DMS79 (cell line): Measurements from ENCODE around the gene POLR3K.

Experiments used
- DNase-seq: peaks from one replicate; lab custom pipeline; 2025; lab: John Stamatoyannopoulos, UW

POLR3K gene

GRCh38 chr16:53346-54236 lies at the start of gene POLR3K, which contains the start of gene SNRNP25:
Gene POLR3K (minus strand): TSS chr16:53608. CDS start chr16:53586, 22 bp downstream.
Gene SNRNP25 (plus strand): TSS chr16:53828. CDS start chr16:54017, 189 bp downstream.
- peak; percentile 91 for DNase-seq

DNA sequence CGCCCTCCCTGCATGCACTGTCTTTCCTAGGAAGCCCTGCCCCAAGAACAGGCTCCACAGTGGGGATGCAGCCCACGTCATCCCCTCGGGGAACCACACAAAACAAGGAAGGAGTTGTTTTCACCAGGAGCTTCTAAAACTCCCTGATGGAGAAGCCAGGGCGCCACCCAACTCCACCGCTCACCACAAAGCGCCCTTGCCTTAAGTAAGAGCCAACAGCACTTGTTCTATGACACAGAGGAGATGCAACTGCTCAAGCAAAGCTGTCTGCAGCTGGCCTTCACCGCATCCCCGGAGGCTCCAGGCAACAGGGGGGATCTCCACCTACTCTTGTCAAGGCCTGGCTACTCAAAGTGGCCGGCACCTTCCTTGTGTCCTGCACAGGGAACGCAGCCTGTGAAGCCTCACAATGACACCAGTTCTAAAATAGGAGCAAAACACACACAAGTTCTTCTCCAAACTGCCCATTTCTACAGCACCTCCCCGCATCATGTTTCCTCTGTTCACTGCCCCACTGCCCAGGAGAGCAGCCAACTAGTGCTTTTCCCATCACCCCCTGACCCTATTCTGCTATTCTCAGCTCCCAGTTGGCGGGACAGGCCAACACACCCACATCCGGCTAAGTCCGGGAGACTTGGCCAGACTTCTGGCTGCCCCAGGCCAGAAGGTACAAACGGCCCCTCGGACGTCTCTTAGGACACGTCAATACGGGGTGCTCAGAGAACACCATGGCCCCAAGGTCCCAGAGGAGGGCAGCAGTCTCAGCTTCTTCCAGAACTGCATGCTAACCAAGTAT lies 48.9 kb upstream of the POLR3K start:
- DNase-seq: no peak

DNA sequence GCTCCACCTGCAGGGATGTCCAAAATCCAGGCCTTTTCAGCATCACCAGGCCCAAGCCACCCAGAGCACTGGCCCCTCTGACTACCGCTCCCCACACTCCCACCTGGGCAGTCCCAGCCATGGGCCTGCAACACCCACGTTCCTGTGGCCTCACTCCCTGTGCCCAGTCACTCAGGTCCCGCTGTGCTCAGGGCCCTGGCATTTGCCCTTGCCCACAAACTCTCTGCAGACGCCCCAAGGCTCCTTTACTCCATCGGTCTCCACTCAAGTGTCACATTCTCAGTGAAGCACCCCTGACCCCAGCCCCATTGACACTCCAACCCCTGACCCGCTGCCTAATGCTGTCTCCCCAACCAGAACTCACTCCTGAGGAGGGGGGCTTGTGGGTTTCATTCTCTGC lies 48.2 kb upstream of the POLR3K start:
- no peak for DNase-seq

DNA sequence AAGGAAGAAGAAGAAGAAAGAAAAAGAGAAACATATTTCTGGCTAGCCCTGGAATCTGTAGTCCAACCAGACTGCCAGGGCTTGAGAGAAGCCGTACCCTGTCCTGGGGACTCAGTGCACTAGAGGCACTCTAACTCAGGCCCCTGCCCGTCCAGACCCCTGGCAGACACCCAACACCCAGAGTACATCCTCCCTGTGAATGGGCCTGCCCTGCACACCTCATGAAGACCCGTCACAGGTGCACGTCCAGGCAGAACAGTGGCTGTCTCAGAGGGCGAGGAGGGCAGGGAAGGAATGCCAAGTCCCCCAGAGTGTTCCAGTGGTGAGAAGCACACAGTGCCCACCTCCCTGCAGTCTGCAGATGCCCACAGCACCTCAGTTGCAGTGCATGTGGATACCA lies 47.6 kb upstream of the POLR3K start:
- no peak for DNase-seq

GRCh38 chr16:97822-98221 lies 44.4 kb upstream of the POLR3K start:
- no peak for DNase-seq

DNA sequence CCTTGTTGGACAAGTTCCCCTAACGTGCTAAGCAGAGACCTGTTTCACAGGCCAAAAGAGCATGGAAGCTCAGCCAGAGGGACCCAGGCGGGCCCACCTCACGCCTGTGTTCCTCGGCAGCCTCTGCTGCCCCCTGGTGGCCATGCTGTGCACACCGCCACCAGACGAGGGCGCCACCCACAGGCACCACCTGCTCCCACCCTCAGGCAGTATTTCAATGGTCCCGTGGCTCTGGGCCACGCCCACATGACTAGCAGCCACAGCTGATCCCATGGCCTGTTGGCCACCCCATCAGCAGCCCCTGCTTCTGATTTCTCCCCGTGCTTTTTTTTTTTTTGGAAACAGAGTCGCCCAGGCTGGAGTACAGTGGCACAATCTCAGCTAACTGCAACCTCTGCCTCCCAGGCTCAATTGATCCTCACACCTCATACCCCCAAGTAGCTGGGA lies 43.5 kb upstream of the POLR3K start:
- DNase-seq: peak; percentile 10

- DNase-seq: no peak
Measured at GRCh38 chr16:94918-95265, 41.5 kb upstream of the POLR3K start.

GRCh38 chr16:92431-93339 lies 39.3 kb upstream of the POLR3K start:
- DNase-seq: peak; percentile 94

GRCh38 chr16:91484-91883 lies 38.1 kb upstream of the POLR3K start:
- DNase-seq: peak; percentile 94

- no peak for DNase-seq
Measured at GRCh38 chr16:89391-90302, 36.2 kb upstream of the POLR3K start.

DNA sequence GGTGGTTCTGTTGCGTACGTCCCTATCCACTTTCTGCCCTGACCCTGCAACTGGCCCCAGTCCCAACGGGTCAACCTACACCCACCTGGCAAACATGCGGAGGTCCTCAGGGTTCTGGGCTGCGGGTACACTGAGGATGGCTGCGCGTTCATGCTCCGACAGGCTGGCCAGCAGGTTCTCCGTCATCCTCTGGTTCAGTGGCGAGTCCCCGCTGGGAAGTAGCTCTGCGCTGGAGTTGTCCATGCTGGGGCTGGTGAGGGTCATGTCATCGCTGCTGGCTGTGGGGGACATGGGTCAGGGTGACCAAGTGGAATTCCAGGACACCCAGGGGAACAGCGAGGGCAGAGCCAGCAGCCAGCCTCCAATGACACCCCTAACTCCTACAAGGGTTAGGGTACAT lies 35.2 kb upstream of the POLR3K start:
- DNase-seq: no peak

DNA sequence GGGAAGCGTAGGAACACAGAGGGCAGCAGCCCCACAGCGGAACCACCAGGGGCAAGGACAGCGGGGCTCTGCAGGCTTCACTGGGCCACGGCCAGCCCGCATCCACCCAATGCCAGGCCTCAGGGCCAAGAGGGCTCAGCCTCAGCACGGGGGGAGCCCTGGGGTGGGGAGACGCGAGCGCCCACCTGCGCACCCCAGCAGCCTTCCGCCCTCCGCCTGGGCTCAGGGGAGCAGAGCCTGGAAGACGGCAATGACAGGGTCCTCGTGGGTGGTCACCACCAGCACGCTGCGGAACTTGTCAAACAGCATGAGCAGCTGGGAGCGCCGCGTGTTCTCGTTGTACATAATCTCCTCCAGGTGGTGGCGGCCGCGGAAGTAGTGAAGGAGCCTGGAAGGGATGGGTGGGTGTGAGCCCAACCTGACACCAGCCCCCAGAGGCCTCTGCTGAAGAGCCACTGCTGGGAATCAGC lies 33.1 kb upstream of the POLR3K start:
- DNase-seq: no peak

DNA sequence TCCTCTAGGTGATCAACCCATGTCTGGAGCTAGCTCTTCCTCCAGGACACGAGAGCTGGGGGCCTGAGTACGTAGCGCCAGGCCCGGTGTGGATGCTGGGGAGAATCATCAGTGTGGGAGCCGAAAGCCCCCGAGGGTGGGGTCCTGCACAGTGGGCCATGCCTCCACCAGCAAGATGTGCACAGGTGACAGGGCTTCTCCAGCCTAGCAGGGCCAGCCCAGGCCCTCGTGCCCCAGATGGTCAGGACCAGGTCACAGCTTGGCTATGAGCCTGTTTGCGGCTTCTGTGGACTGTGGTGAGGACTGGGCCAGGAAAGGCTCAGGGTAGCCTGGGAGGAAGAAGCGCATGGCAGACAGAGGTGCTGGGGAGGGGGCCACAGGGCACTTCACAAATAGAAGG lies 32.5 kb upstream of the POLR3K start:
- DNase-seq: no peak

DNA sequence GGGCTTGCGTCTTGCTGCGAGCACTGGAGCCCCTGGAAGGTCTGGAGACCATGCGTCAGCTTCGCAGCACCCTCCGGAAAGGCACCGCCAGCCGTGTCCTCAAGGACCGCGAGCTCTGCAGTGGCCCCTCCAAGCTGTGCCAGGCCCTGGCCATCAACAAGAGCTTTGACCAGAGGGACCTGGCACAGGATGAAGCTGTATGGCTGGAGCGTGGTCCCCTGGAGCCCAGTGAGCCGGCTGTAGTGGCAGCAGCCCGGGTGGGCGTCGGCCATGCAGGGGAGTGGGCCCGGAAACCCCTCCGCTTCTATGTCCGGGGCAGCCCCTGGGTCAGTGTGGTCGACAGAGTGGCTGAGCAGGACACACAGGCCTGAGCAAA lies 32.0 kb upstream of the POLR3K start:
- DNase-seq: no peak

GRCh38 chr16:84718-85406 lies 31.5 kb upstream of the POLR3K start:
- DNase-seq: peak; percentile 75

DNA sequence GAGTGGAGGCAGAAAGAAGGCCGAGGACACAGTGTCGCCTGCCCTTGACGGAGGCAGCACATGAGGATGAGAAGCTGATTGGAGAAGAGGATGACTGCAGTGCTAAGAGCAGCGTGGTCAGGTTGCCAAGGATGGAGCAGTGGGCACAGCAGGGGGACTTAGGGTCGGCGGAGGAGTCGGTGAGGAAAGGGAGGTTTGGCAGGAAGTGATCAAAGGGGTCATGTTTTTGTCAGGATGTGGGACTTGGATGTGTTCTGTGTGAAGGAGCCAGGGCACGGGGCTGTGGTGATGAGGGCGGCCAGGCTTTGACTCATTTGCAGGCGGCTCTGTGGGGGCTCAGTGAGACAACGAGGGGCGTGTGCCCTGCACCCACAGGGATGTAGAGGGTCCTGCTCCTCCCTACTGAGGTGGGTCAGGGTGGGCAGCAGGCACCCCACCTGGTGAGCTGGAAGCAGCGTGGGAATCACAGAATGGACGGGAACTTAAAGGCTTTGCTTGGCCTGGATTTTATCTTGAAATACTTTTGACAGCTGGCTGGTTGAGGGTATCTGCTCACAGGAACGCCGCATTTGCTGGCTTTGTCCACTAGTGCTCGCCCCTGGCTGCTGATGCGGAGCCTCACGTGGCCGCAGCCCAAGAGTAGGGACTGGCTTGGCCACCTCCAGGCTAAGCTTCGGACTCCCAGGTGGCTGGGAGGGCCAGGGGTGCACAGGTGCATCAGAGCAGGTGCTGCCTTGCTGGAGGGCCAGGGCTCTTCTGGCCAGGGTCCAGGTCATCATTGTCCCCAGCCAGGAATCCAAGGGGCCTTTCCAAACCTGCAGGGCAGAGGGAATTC lies 30.6 kb upstream of the POLR3K start:
- peak; percentile 72 for DNase-seq

- DNase-seq: no peak
Measured at GRCh38 chr16:83060-83603, 29.7 kb upstream of the POLR3K start.

DNA sequence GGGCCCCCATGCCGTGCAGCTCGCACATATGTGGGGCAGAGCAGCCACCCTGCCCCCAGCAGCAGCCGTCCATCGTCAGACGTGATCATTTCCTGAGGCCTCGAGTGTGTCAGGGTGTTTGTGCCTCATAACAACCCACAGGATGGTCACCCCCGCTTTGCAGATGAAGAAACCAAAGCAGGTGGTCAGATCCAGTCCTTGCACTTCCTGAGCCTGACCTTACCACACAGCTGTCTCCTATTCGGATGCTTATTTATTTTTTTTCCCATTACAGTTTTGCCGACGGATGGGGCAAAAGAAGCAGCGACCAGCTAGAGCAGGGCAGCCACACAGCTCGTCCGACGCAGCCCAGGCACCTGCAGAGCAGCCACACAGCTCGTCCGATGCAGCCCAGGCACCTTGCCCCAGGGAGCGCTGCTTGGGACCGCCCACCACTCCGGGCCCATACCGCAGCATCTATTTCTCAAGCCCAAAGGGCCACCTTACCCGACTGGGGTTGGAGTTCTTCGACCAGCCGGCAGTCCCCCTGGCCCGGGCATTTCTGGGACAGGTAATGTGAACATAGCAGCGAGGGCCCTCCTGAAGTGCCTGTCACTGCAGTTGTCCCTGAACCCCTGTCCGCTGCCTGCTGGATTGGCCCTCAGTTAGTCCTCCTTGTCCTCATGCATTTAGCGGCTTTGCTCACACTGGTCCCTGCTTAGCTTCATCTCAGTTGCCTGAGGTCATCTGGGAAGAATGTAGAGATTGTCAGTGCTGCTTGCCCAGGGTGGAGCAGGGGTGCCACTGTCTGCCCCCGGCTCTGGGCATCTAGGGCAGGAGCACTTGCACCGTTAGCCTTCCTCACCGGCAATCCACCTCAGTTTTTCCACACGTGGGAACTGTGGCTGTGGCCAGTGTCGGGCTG lies 26.0 kb upstream of the POLR3K start:
- DNase-seq: no peak
